Panc1 (cell line): Measurements from ENCODE around the gene ASTN2.

ENCODE experiments used
- CTCF ChIP-seq: fragments of 450-650 bp; IDR thresholded peaks from 2 replicates; pipeline ENCODE4 v1.5.1; 2017; ENCODE audit warnings: mild to moderate bottlenecking
- POLR2AphosphoS5 ChIP-seq: IDR thresholded peaks from 2 replicates; pipeline ENCODE4 v1.6.1; 2012; ENCODE audit warnings: mild to moderate bottlenecking, low read depth, low read length, moderate library complexity
- SIN3A ChIP-seq: IDR thresholded peaks from 2 replicates; pipeline ENCODE4 v1.6.1; 2012; ENCODE audit warnings: low read depth, mild to moderate bottlenecking, low read length, moderate library complexity, borderline replicate concordance; ENCODE audit not compliant: insufficient read depth
- TCF7L2 ChIP-seq: IDR thresholded peaks from 2 replicates; pipeline ENCODE4 v1.6.1; 2011; ENCODE audit warnings: mild to moderate bottlenecking, low read depth, low read length, inconsistent platforms

DNA sequence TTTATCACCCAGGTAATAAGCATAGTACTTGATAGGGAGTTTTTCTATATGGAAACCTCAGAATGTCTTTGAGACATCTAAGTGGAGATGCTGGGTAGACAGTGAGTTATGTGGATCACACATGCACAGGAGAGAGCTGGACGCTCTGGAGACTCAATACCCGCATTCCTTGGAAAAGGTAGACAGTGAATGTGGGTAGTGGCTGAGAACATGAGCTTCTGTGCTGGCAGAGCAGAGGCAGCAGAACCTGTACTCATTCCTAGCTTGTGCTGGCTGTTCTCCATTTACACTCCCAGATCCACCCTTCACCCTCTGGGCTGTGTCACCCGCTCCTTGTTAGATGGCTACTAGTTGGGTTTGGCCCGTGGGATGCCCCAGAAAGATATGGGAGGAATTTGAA lies 269.8 kb downstream of the ASTN2 start:
- TF ChIP-seq CTCF (no peak), TCF7L2 (no peak), POLR2AphosphoS5 (no peak), SIN3A (no peak)
